HG02642 (cell line): Measurements from ENCODE around the gene SNAI3.

Experiments
- ATAC-seq: cut with Tn5 transposase; IDR thresholded peaks from one replicate; pipeline ENCODE4 v1.9.1; 2021; ENCODE audit warnings: mild to moderate bottlenecking; ENCODE audit not compliant: unreplicated experiment, poor library complexity

SNAI3 gene

GRCh38 chr16:88706229-88706964 is 20.1 kb upstream of the SNAI3 start, which contains the start of the genes CTU2 and RNF166:
TSS of gene CTU2 (plus strand) at chr16:88706503. CDS start at chr16:88706531, 28 bp downstream.
TSS of gene RNF166 (minus strand) at chr16:88706408. CDS start at chr16:88706325, 83 bp downstream.
- ATAC-seq = peak; percentile 70

- peak; percentile 28 for ATAC-seq
Measured at GRCh38 chr16:88705801-88706228, 19.5 kb upstream of the SNAI3 start.

- ATAC-seq = no peak
Measured at GRCh38 chr16:88705076-88705684, 18.9 kb upstream of the SNAI3 start.

- no peak for ATAC-seq
Measured at GRCh38 chr16:88703486-88704309, 17.4 kb upstream of the SNAI3 start.

GRCh38 chr16:88702371-88703210 is 16.3 kb upstream of the SNAI3 start:
- ATAC-seq = no peak

- no peak for ATAC-seq
Measured at GRCh38 chr16:88701581-88702370, 15.5 kb upstream of the SNAI3 start.

- peak; percentile 66 for ATAC-seq
Measured at GRCh38 chr16:88700636-88701482, 14.6 kb upstream of the SNAI3 start.

- no peak for ATAC-seq
Measured at GRCh38 chr16:88700322-88700635, 14.0 kb upstream of the SNAI3 start.

GRCh38 chr16:88699180-88699579 is 12.9 kb upstream of the SNAI3 start:
- ATAC-seq = no peak

- no peak for ATAC-seq
Measured at GRCh38 chr16:88698646-88699045, 12.3 kb upstream of the SNAI3 start.

- no peak for ATAC-seq
Measured at GRCh38 chr16:88697831-88698615, 11.7 kb upstream of the SNAI3 start.

- ATAC-seq = no peak
Measured at GRCh38 chr16:88697116-88697830, 11.0 kb upstream of the SNAI3 start.

GRCh38 chr16:88696441-88696840 is 10.1 kb upstream of the SNAI3 start:
- no peak for ATAC-seq

- ATAC-seq = no peak
Measured at GRCh38 chr16:88695753-88696152, 9.4 kb upstream of the SNAI3 start.

- ATAC-seq = no peak
Measured at GRCh38 chr16:88695218-88695617, 8.9 kb upstream of the SNAI3 start.

- ATAC-seq = no peak
Measured at GRCh38 chr16:88694221-88695087, 8.1 kb upstream of the SNAI3 start.
